IMR-90 (cell line): Measurements from ENCODE around the gene LRRC72. TPM values are rescaled to one million over a fixed set of nuclear protein-coding genes. Genes with fewer than 3 reads are reported as not detected.

Experiments used
- ATAC-seq: fragments of 200-7000 bp; cut with Tn5 transposase; 2 replicates; pipeline ENCODE4 v1.9.1; 2020; ENCODE audit warnings: low read depth, mild to moderate bottlenecking, moderate library complexity
- BruUV-seq: library from RNA; stranded (reverse); fragments of 400-500 nt; replicated peaks from 2 replicates; lab custom pipeline; 2021; lab: Mats Ljungman, UMichigan
- CTCF ChIA-PET: fragments of 300-600 bp; formaldehyde crosslinking; extraction: SDS; loops from one replicate; lab custom pipeline; 2021; ENCODE audit warnings: antibody characterized with exemption; lab: Yijun Ruan, JAX
- POLR2A ChIA-PET: fragments of 300-600 bp; sonication (Branson Sonifier 250); formaldehyde crosslinking; loops from one replicate; lab custom pipeline; 2022; ENCODE audit warnings: antibody characterized with exemption; ENCODE audit not compliant: unreplicated experiment; lab: Charles Lee
- DNase-seq: peaks from one replicate; pipeline ENCODE4 v3.0.0; 2013
- H2AFZ ChIP-seq: replicated peaks from 2 replicates; pipeline ENCODE3; 2013; ENCODE audit warnings: low read length, mild to moderate bottlenecking; ENCODE audit not compliant: poor library complexity
- H2AK5ac ChIP-seq: 2 replicates; pipeline ENCODE4 v1.6.1; 2013; ENCODE audit warnings: low read depth, low read length, inconsistent platforms
- H2AK9ac ChIP-seq: replicated peaks from 2 replicates; pipeline ENCODE3; 2013; ENCODE audit warnings: mild to moderate bottlenecking, low read depth, low read length, moderate library complexity; ENCODE audit not compliant: poor library complexity
- H2BK120ac ChIP-seq: 2 replicates; pipeline ENCODE4 v1.6.1; 2013; ENCODE audit warnings: low read depth, low read length, inconsistent platforms
- H2BK15ac ChIP-seq: 3 replicates; pipeline ENCODE4 v1.6.1; 2013; ENCODE audit warnings: low read depth, low read length, inconsistent platforms
- H2BK20ac ChIP-seq: 2 replicates; pipeline ENCODE4 v1.6.1; 2013; ENCODE audit warnings: low read depth, mild to moderate bottlenecking, inconsistent platforms, low read length, moderate library complexity
- H2BK5ac ChIP-seq: 2 replicates; pipeline ENCODE4 v1.6.1; 2013; ENCODE audit warnings: mild to moderate bottlenecking, low read depth, low read length, inconsistent platforms; ENCODE audit not compliant: poor library complexity, severe bottlenecking
- H3K14ac ChIP-seq: replicated peaks from 2 replicates; pipeline ENCODE4 v1.6.1; 2013; ENCODE audit warnings: low read depth, low read length, inconsistent platforms
- H3K18ac ChIP-seq: 2 replicates; pipeline ENCODE4 v1.6.1; 2013; ENCODE audit warnings: low read depth, low read length, control low read depth
- H3K23ac ChIP-seq: 2 replicates; pipeline ENCODE4 v1.6.1; 2013; ENCODE audit warnings: low read depth, low read length, inconsistent platforms
- H3K27ac ChIP-seq: 2 replicates; pipeline ENCODE4 v1.5.1; 2013; ENCODE audit warnings: mild to moderate bottlenecking, control low read depth, low read length; ENCODE audit not compliant: insufficient read depth
- H3K27me3 ChIP-seq: 2 replicates; pipeline ENCODE4 v1.6.1; 2013; ENCODE audit warnings: low read length; ENCODE audit not compliant: control insufficient read depth, insufficient read depth
- H3K36me3 ChIP-seq: 2 replicates; pipeline ENCODE4 v1.6.1; 2013; ENCODE audit warnings: low read length, mixed read lengths; ENCODE audit not compliant: control insufficient read depth, insufficient read depth
- H3K4ac ChIP-seq: 2 replicates; pipeline ENCODE4 v1.6.1; 2013; ENCODE audit warnings: low read depth, low read length, inconsistent platforms
- H3K4me1 ChIP-seq: 2 replicates; pipeline ENCODE4 v1.6.1; 2013; ENCODE audit warnings: low read length, mixed read lengths; ENCODE audit not compliant: control insufficient read depth, insufficient read depth
- H3K4me2 ChIP-seq: 2 replicates; pipeline ENCODE4 v1.6.1; 2013; ENCODE audit warnings: low read depth, mild to moderate bottlenecking, control low read depth, low read length, moderate library complexity
- H3K4me3 ChIP-seq: 2 replicates; pipeline ENCODE4 v1.5.1; 2013; ENCODE audit warnings: low read depth, mild to moderate bottlenecking, control low read depth, low read length, moderate library complexity; ENCODE audit not compliant: insufficient read depth
- H3K56ac ChIP-seq: 2 replicates; pipeline ENCODE4 v1.6.1; 2013; ENCODE audit warnings: low read length, inconsistent platforms; ENCODE audit not compliant: insufficient read depth; ENCODE audit errors: extremely low read depth
- H3K79me1 ChIP-seq, 2 experiments: 2 replicates each; pipeline ENCODE4 v1.6.1; 2013; ENCODE audit warnings: low read length in 2 of 2, inconsistent platforms in 1 of 2, low read depth in 1 of 2
- H3K9ac ChIP-seq: 2 replicates; pipeline ENCODE4 v1.6.1; 2013; ENCODE audit warnings: low read depth, low read length, control low read depth
- H3K9me1 ChIP-seq: 2 replicates; pipeline ENCODE4 v1.6.1; 2013; ENCODE audit warnings: low read length, inconsistent platforms; ENCODE audit not compliant: insufficient read depth
- H3K9me3 ChIP-seq: 2 replicates; pipeline ENCODE4 v1.6.1; 2013; ENCODE audit warnings: low read length; ENCODE audit not compliant: control insufficient read depth, insufficient read depth
- H4K20me1 ChIP-seq: 2 replicates; pipeline ENCODE4 v1.6.1; 2013; ENCODE audit warnings: low read length, inconsistent platforms; ENCODE audit not compliant: insufficient read depth
- H4K5ac ChIP-seq: 2 replicates; pipeline ENCODE4 v1.6.1; 2013; ENCODE audit warnings: mild to moderate bottlenecking, low read depth, low read length, control low read depth
- H4K8ac ChIP-seq, 2 experiments: 2 replicates each; pipeline ENCODE4 v1.6.1; 2013; ENCODE audit warnings: low read depth in 2 of 2, low read length in 2 of 2, control low read depth in 1 of 2, inconsistent platforms in 1 of 2
- H4K91ac ChIP-seq: 2 replicates; pipeline ENCODE4 v1.6.1; 2013; ENCODE audit warnings: low read depth, low read length, inconsistent platforms; ENCODE audit not compliant: insufficient read depth
- BHLHE40 ChIP-seq: fragments of 150-350 bp; IDR thresholded peaks from 2 replicates; pipeline ENCODE4 v1.6.1; 2016; ENCODE audit warnings: mild to moderate bottlenecking, low read depth, low read length
- CEBPB ChIP-seq: IDR thresholded peaks from 2 replicates; pipeline ENCODE4 v1.6.1; 2012; ENCODE audit warnings: low read depth, low read length, improper control_type of control experiment
- CHD1 ChIP-seq: IDR thresholded peaks from 2 replicates; pipeline ENCODE4 v1.6.1; 2012; ENCODE audit warnings: low read depth, low read length, improper control_type of control experiment
- CTCF ChIP-seq: conservative IDR thresholded peaks from 2 replicates; pipeline ENCODE4 v1.5.1; 2012; ENCODE audit warnings: mild to moderate bottlenecking, low read depth, low read length, improper control_type of control experiment
- FOS ChIP-seq: fragments of 150-350 bp; IDR thresholded peaks from 2 replicates; pipeline ENCODE4 v1.6.1; 2016; ENCODE audit warnings: low read depth, low read length
- MAFK ChIP-seq: IDR thresholded peaks from 2 replicates; pipeline ENCODE4 v1.6.1; 2012; ENCODE audit warnings: low read depth, low read length, improper control_type of control experiment
- MXI1 ChIP-seq: IDR thresholded peaks from 2 replicates; pipeline ENCODE4 v1.6.1; 2012; ENCODE audit warnings: low read depth, mild to moderate bottlenecking, low read length, moderate library complexity, borderline replicate concordance
- NFE2L2 ChIP-seq: fragments of 150-350 bp; IDR thresholded peaks from 2 replicates; pipeline ENCODE4 v1.6.1; 2016; ENCODE audit warnings: low read depth, mild to moderate bottlenecking, low read length
- POLR2A ChIP-seq: IDR thresholded peaks from 2 replicates; pipeline ENCODE4 v1.6.1; 2012; ENCODE audit warnings: mild to moderate bottlenecking, low read depth, low read length
- RAD21 ChIP-seq: IDR thresholded peaks from 2 replicates; pipeline ENCODE4 v1.6.1; 2012; ENCODE audit warnings: low read length, improper control_type of control experiment
- RCOR1 ChIP-seq: IDR thresholded peaks from 2 replicates; pipeline ENCODE4 v1.6.1; 2012; ENCODE audit warnings: mild to moderate bottlenecking, low read length, improper control_type of control experiment; ENCODE audit not compliant: insufficient replicate concordance
- RFX5 ChIP-seq: IDR thresholded peaks from 2 replicates; pipeline ENCODE4 v1.8.0; 2012; ENCODE audit warnings: low read depth, mild to moderate bottlenecking, low read length, moderate library complexity
- SMC3 ChIP-seq: fragments of 150-350 bp; IDR thresholded peaks from 2 replicates; pipeline ENCODE4 v1.6.1; 2016; ENCODE audit warnings: low read depth, mild to moderate bottlenecking, antibody characterized with exemption, low read length, moderate library complexity
- USF2 ChIP-seq: fragments of 150-350 bp; IDR thresholded peaks from 2 replicates; pipeline ENCODE4 v1.6.1; 2017; ENCODE audit warnings: mild to moderate bottlenecking, antibody characterized with exemption, low read length, low read depth
- WGBS, 2 experiments: methylation state at CpG; one replicate each; pipeline versions ENCODE4 v1.1.5 to v1.1.7; 2013; ENCODE audit warnings: missing lambda C conversion rate in 2 of 2; ENCODE audit not compliant: insufficient read length in 1 of 2; ENCODE audit errors: extremely low coverage in 2 of 2; 5-methylcytosine and 5-hydroxymethylcytosine counted together
- dilution Hi-C: fragments of 300-500 bp; cut with HindIII; formaldehyde crosslinking; loops from one replicate; pipeline ENCODE4 v1.14.3; 2018; ENCODE audit warnings: low sequenced_read_pairs; ENCODE audit not compliant: unreplicated experiment
- in situ Hi-C: fragments of 300-500 bp; cut with MboI; formaldehyde crosslinking; loops from 3 replicates; pipeline ENCODE4 v1.14.3; 2019; ENCODE audit warnings: low sequenced_read_pairs, inconsistent platforms, mixed read lengths
- intact Hi-C: fragments of 100-400 bp; cut with micrococcal nuclease; formaldehyde crosslinking; loops from 2 replicates; pipeline ENCODE4 v1.10.0; 2022
- polyA plus RNA-seq, 3 experiments: library from polyadenylated mRNA; depleted of rRNA; stranded (reverse); fragments of >200 nt; gene quantifications; 2 replicates each; pipeline ENCODE4 v1.2.3, GENCODE V29; 2012; ENCODE audit warnings: low replicate concordance in 1 of 3
- total RNA-seq: library from RNA; depleted of rRNA; stranded (reverse); fragments of >200 nt; gene quantifications from 2 replicates; pipeline ENCODE4 v1.2.3, GENCODE V29; 2012
- TF ChIP-seq, protein P1 (sequence below): fragments of 150-350 bp; IDR thresholded peaks from 2 replicates; pipeline ENCODE4 v1.6.1; 2016; ENCODE audit warnings: low read depth, mild to moderate bottlenecking, low read length, moderate library complexity, borderline replicate concordance

Gene LRRC72
- total and polyA plus RNA-seq, 2 of the 4 experiments (the other 2 are of a cell fraction) = not detected

DNA sequence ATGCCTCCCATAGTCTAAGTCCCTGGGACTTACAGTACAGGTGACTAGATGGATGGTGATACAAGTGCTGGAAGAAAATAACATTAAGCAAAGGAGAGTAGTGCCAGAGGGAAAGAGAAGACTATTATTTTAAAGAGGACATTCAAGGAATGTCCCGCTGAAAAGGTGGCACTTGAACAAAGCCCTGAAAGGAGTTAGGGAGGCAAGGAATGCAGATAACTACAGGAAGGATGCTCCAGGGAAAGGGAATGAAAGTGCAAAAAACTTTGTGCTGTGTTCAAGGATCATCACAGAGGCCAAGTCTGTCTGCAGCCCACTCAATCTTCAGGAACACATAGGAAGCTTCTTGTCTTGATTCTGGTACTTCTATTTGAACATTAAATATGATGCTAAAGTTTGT, 104.0 kb downstream of the LRRC72 start:
- ChIA-PET POLR2A (no interaction called here), CTCF (no interaction called here)
- no peak overlapping the region for H2BK5ac ChIP-seq
- H2BK20ac ChIP-seq = no peak overlapping the region
- H2AK9ac ChIP-seq = no peak overlapping the region
- H3K14ac ChIP-seq = no peak overlapping the region
- H3K36me3 ChIP-seq = peaks cover 3% of the 10 kb centered on the region; the same call in 1 of the 2 replicates
- no peak overlapping the region for H2BK15ac ChIP-seq
- no peak for ATAC-seq
- intact Hi-C loops (no loop called here), in situ Hi-C loops (no loop called here), dilution Hi-C loops (no loop called here)
- no peak for DNase-seq
- no peak overlapping the region for H4K8ac ChIP-seq
- H3K4me3 ChIP-seq = no peak overlapping the region
- BruUV-seq = no TSS peak
- peaks cover 8 to 11% of the 10 kb centered on the region in 2 experiments for H3K79me1 ChIP-seq
- H2BK120ac ChIP-seq = no peak overlapping the region
- H4K20me1 ChIP-seq = no peaks in the 10 kb centered on the region; the same call in 1 of the 2 replicates
- H3K18ac ChIP-seq = no peak overlapping the region
- H4K91ac ChIP-seq = no peak overlapping the region
- no peaks in the 10 kb centered on the region for H3K9me3 ChIP-seq
- no CpG with 5 or more reads among the region's 1 CpG for WGBS, 2 experiments
- H3K9ac ChIP-seq = no peak overlapping the region
- no peak overlapping the region for H3K27ac ChIP-seq
- no peak overlapping the region for H2AK5ac ChIP-seq
- no peak overlapping the region for H2AFZ ChIP-seq
- no peak overlapping the region for H3K4me2 ChIP-seq
- no peaks in the 10 kb centered on the region for H3K27me3 ChIP-seq
- no peak for TF ChIP-seq CTCF
- no peak for TF ChIP-seq MAFK
- TF ChIP-seq FOS = no peak
- no peak for TF ChIP-seq RFX5
- no peak for TF ChIP-seq RAD21
- no peak for TF ChIP-seq NFE2L2
- TF ChIP-seq USF2 = no peak
- TF ChIP-seq CHD1 = no peak
- TF ChIP-seq BHLHE40 = no peak
- TF ChIP-seq, protein P1, sequence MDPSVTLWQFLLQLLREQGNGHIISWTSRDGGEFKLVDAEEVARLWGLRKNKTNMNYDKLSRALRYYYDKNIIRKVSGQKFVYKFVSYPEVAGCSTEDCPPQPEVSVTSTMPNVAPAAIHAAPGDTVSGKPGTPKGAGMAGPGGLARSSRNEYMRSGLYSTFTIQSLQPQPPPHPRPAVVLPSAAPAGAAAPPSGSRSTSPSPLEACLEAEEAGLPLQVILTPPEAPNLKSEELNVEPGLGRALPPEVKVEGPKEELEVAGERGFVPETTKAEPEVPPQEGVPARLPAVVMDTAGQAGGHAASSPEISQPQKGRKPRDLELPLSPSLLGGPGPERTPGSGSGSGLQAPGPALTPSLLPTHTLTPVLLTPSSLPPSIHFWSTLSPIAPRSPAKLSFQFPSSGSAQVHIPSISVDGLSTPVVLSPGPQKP = no peak
- TF ChIP-seq CEBPB = no peak
- TF ChIP-seq RCOR1 = no peak
- TF ChIP-seq MXI1 = no peak
- no peak for TF ChIP-seq SMC3
- no peak for TF ChIP-seq POLR2A
- H3K4me1 ChIP-seq = no peaks in the 10 kb centered on the region
- H3K56ac ChIP-seq = no peak overlapping the region
- peaks cover 4% of the 10 kb centered on the region for H3K9me1 ChIP-seq
- H3K23ac ChIP-seq = no peak overlapping the region
- no peak overlapping the region for H4K5ac ChIP-seq
- H3K4ac ChIP-seq = no peak overlapping the region
